SK-N-SH (cell line): ENCODE results near the gene CBX3. TPM values are rescaled to one million over a fixed set of nuclear protein-coding genes. Genes with fewer than 3 reads are reported as not detected.
A peak's percentile ranks its signal among the peaks of the same experiment; 100 is the strongest.

ENCODE experiments used
- CTCF ChIA-PET: fragments of 300-600, 350-600 bp; formaldehyde crosslinking; extraction: SDS; loops from one replicate; lab custom pipeline; 2021; lab: Yijun Ruan, JAX
- POLR2A ChIA-PET: fragments of 350-600 bp; sonication (Branson Sonifier 250); formaldehyde crosslinking; extraction: SDS; loops from one replicate; lab custom pipeline; 2020; ENCODE audit warnings: antibody characterized with exemption, inconsistent platforms; lab: Yijun Ruan, JAX
- DNase-seq: peaks from one replicate; pipeline ENCODE4 v3.0.0; 2012
- H2AFZ ChIP-seq: fragments of 200-600 bp; sonication (generic); 2 replicates; pipeline ENCODE4 v1.8.1; 2016; ENCODE audit warnings: antibody characterized with exemption, mild to moderate bottlenecking, low read depth
- H3F3A ChIP-seq: fragments of 200-600 bp; sonication (generic); replicated peaks from 2 replicates; pipeline ENCODE3; 2016; ENCODE audit warnings: antibody characterized with exemption, mild to moderate bottlenecking; ENCODE audit not compliant: insufficient read depth
- H3K27ac ChIP-seq, 2 experiments: fragments of 200-500 bp in 1 of 2; fragments of 200-600 bp in 1 of 2; sonication (Bioruptor generic) in 1 of 2; sonication (generic), shearing (Covaris generic) in 1 of 2; 2 replicates each; pipeline versions ENCODE4 v1.5.1 to v1.6.1; 2014 to 2016; ENCODE audit warnings: low read depth in 2 of 2, inconsistent platforms in 1 of 2, low read length in 1 of 2, mild to moderate bottlenecking in 1 of 2, mixed read lengths in 1 of 2
- H3K27me3 ChIP-seq: fragments of 200-600 bp; sonication (generic), shearing (Covaris generic); 2 replicates; pipeline ENCODE4 v1.6.1; 2016; ENCODE audit warnings: mixed run types; ENCODE audit not compliant: insufficient read depth
- H3K36me3 ChIP-seq, 2 experiments: fragments of 200-500 bp in 1 of 2; fragments of 200-600 bp in 1 of 2; sonication (Bioruptor generic) in 1 of 2; sonication (generic) in 1 of 2; replicated peaks in 1 of 2; 2 replicates each; pipeline versions ENCODE3 to v1.5.1; 2014 to 2016; ENCODE audit warnings: low read length in 1 of 2, mild to moderate bottlenecking in 1 of 2; ENCODE audit not compliant: insufficient read depth in 2 of 2, control insufficient read depth in 1 of 2
- H3K4me1 ChIP-seq, 2 experiments: fragments of 200-500 bp in 1 of 2; fragments of 200-600 bp in 1 of 2; sonication (Bioruptor generic) in 1 of 2; sonication (generic), shearing (Covaris generic) in 1 of 2; 2 replicates each; pipeline versions ENCODE4 v1.5.1 to v1.6.1; 2014 to 2016; ENCODE audit warnings: low read depth in 1 of 2, low read length in 1 of 2, mixed run types in 1 of 2; ENCODE audit not compliant: insufficient read depth in 2 of 2, control insufficient read depth in 1 of 2
- H3K4me2 ChIP-seq: fragments of 200-600 bp; sonication (generic), shearing (Covaris generic); 2 replicates; pipeline ENCODE4 v1.6.1; 2017; ENCODE audit warnings: mixed run types
- H3K4me3 ChIP-seq, 2 experiments: fragments of 200-500 bp in 1 of 2; fragments of 200-600 bp in 1 of 2; sonication (Bioruptor generic) in 1 of 2; sonication (generic), shearing (Covaris generic) in 1 of 2; 2 replicates each; pipeline versions ENCODE4 v1.5.1 to v1.8.1; 2014 to 2016; ENCODE audit warnings: low read depth in 2 of 2, inconsistent platforms in 1 of 2, low read length in 1 of 2, mild to moderate bottlenecking in 1 of 2, mixed read lengths in 1 of 2, moderate library complexity in 1 of 2
- H3K79me2 ChIP-seq: fragments of 200-600 bp; sonication (generic); 2 replicates; pipeline ENCODE4 v1.8.1; 2017; ENCODE audit warnings: mild to moderate bottlenecking; ENCODE audit not compliant: insufficient read depth
- H3K9ac ChIP-seq: fragments of 200-600 bp; sonication (generic); 2 replicates; pipeline ENCODE4 v1.6.1; 2017; ENCODE audit warnings: mixed run types
- H3K9me2 ChIP-seq: fragments of 200-600 bp; sonication (generic); 2 replicates; pipeline ENCODE4 v1.6.1; 2017; ENCODE audit warnings: mixed run types
- H3K9me3 ChIP-seq: fragments of 200-600 bp; sonication (generic); 2 replicates; pipeline ENCODE4 v1.6.1; 2017; ENCODE audit warnings: mixed run types, mild to moderate bottlenecking, moderate library complexity
- H4K20me1 ChIP-seq: fragments of 200-600 bp; sonication (generic); 2 replicates; pipeline ENCODE4 v1.6.1; 2017; ENCODE audit warnings: mild to moderate bottlenecking, mixed run types; ENCODE audit not compliant: insufficient read depth
- CHD2 ChIP-seq: fragments of 150-350 bp; IDR thresholded peaks from 2 replicates; pipeline ENCODE4 v1.6.1; 2018; ENCODE audit warnings: low read length; ENCODE audit not compliant: partially characterized antibody
- ELF1 ChIP-seq: IDR thresholded peaks from 2 replicates; pipeline ENCODE4 v1.4.0; 2012
- EZH2phosphoT487 ChIP-seq: fragments of 200-600 bp; sonication (generic); IDR thresholded peaks from 2 replicates; pipeline ENCODE4 v1.6.1; 2017; ENCODE audit warnings: low read depth, mixed run types, mild to moderate bottlenecking, antibody characterized with exemption, moderate library complexity, borderline replicate concordance
- FOSL2 ChIP-seq: IDR thresholded peaks from 2 replicates; pipeline ENCODE4 v1.4.0; 2012; ENCODE audit warnings: low read depth, mild to moderate bottlenecking, moderate library complexity, borderline replicate concordance
- FOXJ3 ChIP-seq: sonication (generic); formaldehyde crosslinking; IDR thresholded peaks from 2 replicates; pipeline ENCODE4 v1.5.1; 2020; ENCODE audit warnings: mild to moderate bottlenecking, missing genetic modification reagents
- FOXM1 ChIP-seq: IDR thresholded peaks from 2 replicates; pipeline ENCODE4 v1.4.0; 2012; ENCODE audit warnings: low read depth, mild to moderate bottlenecking
- GABPA ChIP-seq: IDR thresholded peaks from 2 replicates; pipeline ENCODE4 v1.4.0; 2012; ENCODE audit warnings: low read depth, mild to moderate bottlenecking
- IRF3 ChIP-seq: fragments of 150-350 bp; IDR thresholded peaks from 2 replicates; pipeline ENCODE4 v1.6.1; 2016; ENCODE audit warnings: mild to moderate bottlenecking, low read depth, low read length
- JUND ChIP-seq: IDR thresholded peaks from 2 replicates; pipeline ENCODE4 v1.4.0; 2012
- MAX ChIP-seq: IDR thresholded peaks from 2 replicates; pipeline ENCODE4 v1.4.0; 2012; ENCODE audit warnings: low read depth
- MEF2A ChIP-seq: IDR thresholded peaks from 2 replicates; pipeline ENCODE4 v1.4.0; 2012; ENCODE audit warnings: low read depth, borderline replicate concordance
- MXI1 ChIP-seq: IDR thresholded peaks from 2 replicates; pipeline ENCODE4 v1.6.1; 2012; ENCODE audit warnings: mild to moderate bottlenecking, low read depth, low read length, improper control_type of control experiment
- PBX3 ChIP-seq: IDR thresholded peaks from 2 replicates; pipeline ENCODE4; 2012
- RCOR1 ChIP-seq: fragments of 150-350 bp; IDR thresholded peaks from 2 replicates; pipeline ENCODE4 v1.6.1; 2017; ENCODE audit warnings: antibody characterized with exemption, low read length
- REST ChIP-seq: IDR thresholded peaks from 2 replicates; pipeline ENCODE4 v1.6.1; 2012; ENCODE audit warnings: mild to moderate bottlenecking, low read depth, low read length, moderate library complexity
- TEAD4 ChIP-seq: IDR thresholded peaks from 2 replicates; pipeline ENCODE4 v1.4.0; 2012; ENCODE audit warnings: mild to moderate bottlenecking, borderline replicate concordance; ENCODE audit not compliant: insufficient read depth
- YY1 ChIP-seq: IDR thresholded peaks from 2 replicates; pipeline ENCODE4 v1.4.0; 2012; ENCODE audit warnings: low read depth, mild to moderate bottlenecking
- WGBS: methylation state at CpG from one replicate; pipeline ENCODE4 v1.1.6; 2017; ENCODE audit warnings: low lambda C conversion rate; 5-methylcytosine and 5-hydroxymethylcytosine counted together
- polyA plus RNA-seq, 3 experiments: library from polyadenylated mRNA; depleted of rRNA; stranded (reverse); fragments of >200 nt; gene quantifications; 2 replicates each; pipeline ENCODE4 v1.2.3, GENCODE V29; 2012
- TF ChIP-seq, protein P1 (sequence below): IDR thresholded peaks from 2 replicates; pipeline ENCODE4 v1.4.0; 2012; ENCODE audit warnings: low read depth, borderline replicate concordance

CBX3 gene
- polyA plus RNA-seq, 1 of the 3 experiments (the other 2 are of a cell fraction): 97.0 TPM

DNA sequence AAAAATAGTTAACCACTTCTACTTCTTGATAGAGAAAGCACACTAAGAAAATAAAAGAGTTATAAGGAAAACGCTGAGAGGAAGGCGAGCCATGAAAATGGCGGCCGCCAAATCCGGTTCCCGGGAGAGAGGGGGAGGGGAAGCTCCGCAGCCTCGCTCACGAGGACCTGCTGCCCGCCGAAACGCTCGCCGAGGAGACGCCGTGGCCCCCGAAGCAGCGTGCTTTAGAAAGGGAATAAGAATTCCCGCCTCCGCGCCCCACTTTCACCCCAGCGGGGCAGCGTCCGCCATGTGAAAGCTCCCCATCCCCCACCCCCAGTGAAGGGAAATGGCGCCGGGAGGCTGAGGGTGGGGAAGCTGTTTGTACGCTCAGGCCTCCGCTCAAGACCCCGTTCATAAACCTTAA is 1.5 kb upstream of the CBX3 start:
- Histone ChIP-seq H3K9ac (peak overlapping the region; percentile 99), H4K20me1 (peaks cover 78% of the 10 kb centered on the region), H3K4me3 (peak overlapping the region; percentile 100), H3K4me1 (peaks cover 24 to 40% of the 10 kb centered on the region in 2 experiments), H3K27ac (peak overlapping the region; percentile 99 to 100), H3K9me3 (no peaks in the 10 kb centered on the region), H3F3A (peaks cover 49% of the 10 kb centered on the region), H3K9me2 (no peaks in the 10 kb centered on the region)
- under 1% methylated on average over 17 of the region's 29 CpGs for WGBS
- CTCF ChIA-PET: interaction anchor here (0.8 to 11.3 kb wide), 10 partner anchors 9 to 468 kb away, joined by 3 to 260 read pairs (median 6); partner anchors contain the start of gene NFE2L3
- POLR2A ChIA-PET: interaction anchor here (0.6 to 5.7 kb wide), 21 partner anchors 8 to 337 kb away, joined by 3 to 51 read pairs (median 5); partner anchors contain the start of gene NFE2L3
- peak; percentile 71 for DNase-seq
- TF ChIP-seq FOXJ3 (CRISPR knock-in tag) (no peak), CHD2 (peak; percentile 93), MXI1 (0 out of 2 replicates have a peak, but pooled peaks have one; percentile 72), FOSL2 (no peak), IRF3 (no peak), REST (peak; percentile 38; the same call in 1 of the 2 replicates), PBX3 (no peak), JUND (0 out of 2 replicates have a peak, but pooled peaks have one; percentile 9), MEF2A (no peak), TEAD4 (peak; percentile 64), MAX (peak; percentile 11; the same call in 1 of the 2 replicates), RCOR1 (no peak), FOXM1 (no peak; the same call in 1 of the 2 replicates), EZH2phosphoT487 (no peak), ELF1 (peak; percentile 37; the same call in 1 of the 2 replicates), YY1 (peak; percentile 97), GABPA (peak; percentile 40; the same call in 1 of the 2 replicates)
- TF ChIP-seq, protein P1, sequence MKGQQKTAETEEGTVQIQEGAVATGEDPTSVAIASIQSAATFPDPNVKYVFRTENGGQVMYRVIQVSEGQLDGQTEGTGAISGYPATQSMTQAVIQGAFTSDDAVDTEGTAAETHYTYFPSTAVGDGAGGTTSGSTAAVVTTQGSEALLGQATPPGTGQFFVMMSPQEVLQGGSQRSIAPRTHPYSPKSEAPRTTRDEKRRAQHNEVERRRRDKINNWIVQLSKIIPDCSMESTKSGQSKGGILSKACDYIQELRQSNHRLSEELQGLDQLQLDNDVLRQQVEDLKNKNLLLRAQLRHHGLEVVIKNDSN: 0 out of 2 replicates have a peak, but pooled peaks have one; percentile 19
- TF ChIP-seq, all 33 proteins: peak for 10
- H3K4me2 ChIP-seq: peak overlapping the region; percentile 83
- peaks cover 62 to 64% of the 10 kb centered on the region in 2 experiments for H3K36me3 ChIP-seq
- H3K27me3 ChIP-seq: no peaks in the 10 kb centered on the region
- H2AFZ ChIP-seq: no peak overlapping the region
- peaks cover 89% of the 10 kb centered on the region for H3K79me2 ChIP-seq
